H1 (cell line): ENCODE data around the gene UPF1. TPM values are rescaled to one million over a fixed set of nuclear protein-coding genes. Genes with fewer than 3 reads are reported as not detected.

Source experiments
- CTCF ChIA-PET: fragments of 300-600 bp; sonication (Branson Sonifier 250); formaldehyde crosslinking; loops from one replicate; lab custom pipeline; 2021; ENCODE audit not compliant: partially characterized antibody; lab: Charles Lee
- POLR2A ChIA-PET: fragments of 300-600 bp; sonication (Branson Sonifier 250); formaldehyde crosslinking; loops from one replicate; lab custom pipeline; 2021; ENCODE audit warnings: inconsistent platforms; ENCODE audit not compliant: partially characterized antibody; lab: Charles Lee
- DNase-seq, 2 experiments: peaks; one replicate each; pipeline versions ENCODE4 v3.0.0 to v3.0.0-alpha.2; 2010 to 2022; ENCODE audit warnings: low spot score in 2 of 2, low read depth in 1 of 2, mixed read lengths in 1 of 2
- FAIRE-seq: peaks from 2 replicates; lab custom pipeline; 2011; peaks lifted over from hg19 to GRCh38; lab: Jason Lieb, UNC
- H2AFZ ChIP-seq: 2 replicates; pipeline ENCODE4 v1.8.1; 2012; ENCODE audit warnings: low read length, inconsistent platforms
- H2AK5ac ChIP-seq: 2 replicates; pipeline ENCODE4 v1.6.1; 2013; ENCODE audit warnings: low read depth, low read length
- H2BK120ac ChIP-seq: replicated peaks from 2 replicates; pipeline ENCODE3; 2013; ENCODE audit warnings: low read depth, low read length, inconsistent platforms
- H2BK12ac ChIP-seq: 2 replicates; pipeline ENCODE4 v1.6.1; 2013; ENCODE audit warnings: low read depth, low read length
- H2BK15ac ChIP-seq: 2 replicates; pipeline ENCODE4 v1.6.1; 2013; ENCODE audit warnings: low read length
- H2BK20ac ChIP-seq: 2 replicates; pipeline ENCODE4 v1.6.1; 2013; ENCODE audit warnings: low read length
- H2BK5ac ChIP-seq: 2 replicates; pipeline ENCODE4 v1.6.1; 2013; ENCODE audit warnings: low read depth, low read length
- H3K14ac ChIP-seq: 2 replicates; pipeline ENCODE4 v1.6.1; 2013; ENCODE audit warnings: inconsistent platforms; ENCODE audit not compliant: insufficient read length
- H3K18ac ChIP-seq: 2 replicates; pipeline ENCODE4 v1.6.1; 2013; ENCODE audit warnings: low read length; ENCODE audit errors: extremely low read depth
- H3K23ac ChIP-seq: 2 replicates; pipeline ENCODE4 v1.6.1; 2013; ENCODE audit warnings: inconsistent platforms; ENCODE audit not compliant: insufficient read length
- H3K23me2 ChIP-seq: 2 replicates; pipeline ENCODE4 v1.6.1; 2013; ENCODE audit warnings: low read depth, low read length
- H3K27ac ChIP-seq: 2 replicates; pipeline ENCODE4 v1.6.1; 2011; ENCODE audit warnings: low read depth, low read length, inconsistent platforms
- H3K27me3 ChIP-seq, 4 experiments: replicated peaks in 1 of 4; 1 replicate in 1 of 4; 2 replicates in 3 of 4; pipeline versions ENCODE4 v1.6.1 to v1.8.1; 2011 to 2013; ENCODE audit warnings: low read length in 3 of 4, mild to moderate bottlenecking in 3 of 4, inconsistent platforms in 2 of 4, mixed read lengths in 2 of 4, moderate library complexity in 1 of 4; ENCODE audit not compliant: control insufficient read depth in 3 of 4, insufficient read depth in 3 of 4; ENCODE audit errors: extremely low read depth in 1 of 4
- H3K36me3 ChIP-seq, 4 experiments: 2 replicates each; pipeline versions ENCODE4 v1.6.1 to v1.8.1; 2011 to 2013; ENCODE audit warnings: mild to moderate bottlenecking in 4 of 4, low read length in 3 of 4, moderate library complexity in 2 of 4, control low read depth in 1 of 4, inconsistent platforms in 1 of 4; ENCODE audit not compliant: insufficient read depth in 4 of 4, control insufficient read depth in 2 of 4
- H3K4ac ChIP-seq: replicated peaks from 2 replicates; pipeline ENCODE3; 2013; ENCODE audit warnings: low read length, low read depth, mixed read lengths, inconsistent platforms; ENCODE audit not compliant: insufficient read length
- H3K4me1 ChIP-seq, 4 experiments: replicated peaks in 1 of 4; 1 replicate in 1 of 4; 2 replicates in 3 of 4; pipeline versions ENCODE4 v1.6.1 to v1.8.1; 2011 to 2013; ENCODE audit warnings: low read length in 3 of 4, inconsistent platforms in 2 of 4, mixed read lengths in 1 of 4; ENCODE audit not compliant: insufficient read depth in 4 of 4, control insufficient read depth in 3 of 4
- H3K4me2 ChIP-seq, 2 experiments: 2 replicates each; pipeline versions ENCODE4 v1.6.1 to v1.8.1; 2011 to 2013; ENCODE audit warnings: low read depth in 2 of 2, low read length in 2 of 2, control low read depth in 1 of 2, inconsistent platforms in 1 of 2, mild to moderate bottlenecking in 1 of 2; ENCODE audit not compliant: insufficient read depth in 1 of 2
- H3K4me3 ChIP-seq, 4 experiments: fragments of 200-600, 300-600 bp in 1 of 4; sonication (generic), shearing (Covaris generic), sonication (Bioruptor Twin) in 1 of 4; 2 replicates each; pipeline versions ENCODE4 v1.5.1 to v1.8.1; 2011 to 2016; ENCODE audit warnings: low read length in 4 of 4, low read depth in 3 of 4, control low read depth in 2 of 4, inconsistent platforms in 2 of 4, mild to moderate bottlenecking in 2 of 4, mixed read lengths in 1 of 4, moderate library complexity in 1 of 4; ENCODE audit not compliant: insufficient read depth in 2 of 4; ENCODE audit errors: extremely low read depth in 1 of 4
- H3K56ac ChIP-seq: replicated peaks from 2 replicates; pipeline ENCODE3; 2013; ENCODE audit warnings: low read depth, mild to moderate bottlenecking, mixed read lengths, low read length, inconsistent platforms; ENCODE audit not compliant: insufficient read length
- H3K79me1 ChIP-seq: 2 replicates; pipeline ENCODE4 v1.6.1; 2013; ENCODE audit warnings: low read depth, low read length, control low read depth
- H3K79me2 ChIP-seq, 2 experiments: 2 replicates each; pipeline versions ENCODE4 v1.6.1 to v1.8.1; 2012 to 2013; ENCODE audit warnings: low read length in 2 of 2, mild to moderate bottlenecking in 2 of 2, inconsistent platforms in 1 of 2; ENCODE audit not compliant: insufficient read depth in 2 of 2, control insufficient read depth in 1 of 2
- H3K9ac ChIP-seq, 4 experiments: replicated peaks in 1 of 4; 1 replicate in 1 of 4; 2 replicates in 3 of 4; pipeline versions ENCODE4 v1.6.1 to v1.8.1; 2011 to 2013; ENCODE audit warnings: low read depth in 3 of 4, low read length in 3 of 4, control low read depth in 2 of 4, mild to moderate bottlenecking in 2 of 4, moderate library complexity in 2 of 4, inconsistent platforms in 1 of 4; ENCODE audit errors: extremely low read depth in 1 of 4
- H3K9me3 ChIP-seq, 2 experiments: 2 replicates each; pipeline versions ENCODE4 v1.6.1 to v1.8.1; 2012 to 2013; ENCODE audit warnings: mild to moderate bottlenecking in 2 of 2, moderate library complexity in 2 of 2, control low read depth in 1 of 2, inconsistent platforms in 1 of 2, low read depth in 1 of 2, low read length in 1 of 2, mixed read lengths in 1 of 2; ENCODE audit not compliant: insufficient read depth in 2 of 2
- H4K20me1 ChIP-seq, 2 experiments: replicated peaks in 1 of 2; 2 replicates each; pipeline versions ENCODE3 to v1.8.1; 2011 to 2013; ENCODE audit warnings: inconsistent platforms in 2 of 2, low read length in 2 of 2, mild to moderate bottlenecking in 1 of 2; ENCODE audit not compliant: insufficient read depth in 2 of 2, control insufficient read depth in 1 of 2
- H4K5ac ChIP-seq: 2 replicates; pipeline ENCODE4 v1.6.1; 2013; ENCODE audit warnings: low read length, low read depth, mixed read lengths, inconsistent platforms; ENCODE audit not compliant: insufficient read length
- H4K8ac ChIP-seq: 2 replicates; pipeline ENCODE4 v1.8.0; 2013; ENCODE audit warnings: mild to moderate bottlenecking, moderate library complexity, low read length, inconsistent platforms; ENCODE audit not compliant: insufficient read depth; ENCODE audit errors: extremely low read depth
- H4K91ac ChIP-seq: replicated peaks from 2 replicates; pipeline ENCODE3; 2013; ENCODE audit warnings: low read length, mixed read lengths, inconsistent platforms; ENCODE audit not compliant: insufficient read length
- BACH1 ChIP-seq: IDR thresholded peaks from 2 replicates; pipeline ENCODE4 v1.6.1; 2012; ENCODE audit warnings: low read length, improper control_type of control experiment
- HDAC2 ChIP-seq, 2 experiments: fragments of 300-600 bp in 1 of 2; sonication (generic) in 1 of 2; IDR thresholded peaks; 2 replicates each; pipeline ENCODE4 v1.6.1; 2011 to 2012; ENCODE audit warnings: low read depth in 2 of 2, low read length in 2 of 2, mild to moderate bottlenecking in 2 of 2, moderate library complexity in 2 of 2, borderline replicate concordance in 1 of 2, inconsistent platforms in 1 of 2
- TEAD4 ChIP-seq: IDR thresholded peaks from 2 replicates; pipeline ENCODE4 v1.6.1; 2012; ENCODE audit warnings: low read depth, low read length, inconsistent platforms, mixed read lengths
- WGBS, 2 experiments: shearing (Covaris generic) in 1 of 2; methylation state at CpG; one replicate each; pipeline versions ENCODE4 v1.1.6 to v1.1.7; 2013 to 2015; ENCODE audit warnings: low lambda C conversion rate in 2 of 2, mixed read lengths in 2 of 2, inconsistent platforms in 1 of 2, low coverage in 1 of 2, missing lambda C conversion rate in 1 of 2; ENCODE audit not compliant: insufficient replicate concordance in 2 of 2, insufficient coverage in 1 of 2, insufficient read length in 1 of 2; ENCODE audit errors: extremely low coverage in 1 of 2, missing lambda C conversion rate in 1 of 2; 5-methylcytosine and 5-hydroxymethylcytosine counted together
- polyA plus RNA-seq, 7 experiments: library from polyadenylated mRNA; depleted of rRNA in 3 of 7; stranded (reverse) in 5 of 7; unstranded in 2 of 7; fragments of >200 nt in 5 of 7; fragments of 200-250 nt in 2 of 7; gene quantifications; 1 replicate in 5 of 7; 2 replicates in 1 of 7; 4 replicates in 1 of 7; pipeline versions ENCODE4 v1.2.1 to v1.2.3, GENCODE V29; 2011 to 2013; ENCODE audit warnings: missing spikeins in 2 of 7, mixed read lengths in 2 of 7
- total RNA-seq: library from RNA; stranded (reverse); fragmentation: NEBNext Ultra II Directional; extraction: Animal tissue kit (Norgen Biotek cat#: 25700); gene quantifications from 2 replicates; pipeline ENCODE4 v1.2.1, GENCODE V29; 2021

The UPF1 gene
- total and polyA plus RNA-seq, 2 of the 8 experiments (the other 6 are each of a cell fraction or from before 2014, with no cell fraction given), result 46.4 to 62.0 TPM

DNA sequence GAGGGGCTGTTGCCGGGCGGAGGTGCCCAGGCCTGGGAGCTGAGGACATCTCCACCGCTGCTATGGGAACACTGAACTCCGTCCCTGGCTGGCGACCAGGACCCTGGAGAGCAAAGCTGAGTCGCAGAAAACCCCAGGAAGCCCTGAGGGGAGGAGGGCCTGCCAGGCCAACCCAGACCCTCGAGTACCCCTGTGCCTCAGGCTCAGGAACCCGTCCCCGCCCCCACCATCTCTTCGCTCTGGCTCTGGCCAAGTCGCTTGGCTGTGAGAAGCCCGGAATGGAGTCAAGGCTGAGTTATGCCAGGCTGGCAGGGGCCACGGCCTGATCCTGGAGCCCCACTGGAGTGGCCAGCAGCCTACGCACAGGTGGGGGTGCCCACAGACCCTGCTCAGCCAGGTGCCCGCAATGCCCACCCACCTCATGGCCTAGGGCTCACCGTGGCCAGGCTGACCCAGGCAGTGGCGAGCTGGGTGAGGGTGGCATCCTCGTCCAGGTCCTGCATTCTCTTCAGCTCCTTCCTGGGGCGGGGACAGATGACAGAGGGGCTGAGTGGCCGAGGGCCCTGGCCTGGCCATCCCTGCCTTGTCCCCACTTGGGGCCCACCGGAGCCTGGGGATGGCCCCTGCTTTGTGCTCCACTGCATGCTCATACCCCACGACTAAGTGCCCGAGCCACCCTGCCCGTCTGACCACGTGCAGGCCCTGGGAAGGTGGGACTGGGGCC, 72.7 kb downstream of the UPF1 start:
- Histone ChIP-seq H3K4ac (no peak overlapping the region), H3K18ac (no peak overlapping the region), H2BK20ac (no peak overlapping the region), H3K27me3 (no peaks in the 10 kb centered on the region), H3K4me2 (no peak overlapping the region), H2AFZ (no peak overlapping the region), H3K79me2 (no peaks in the 10 kb centered on the region), H3K56ac (no peak overlapping the region), H3K4me1 (no peaks in the 10 kb centered on the region; a peak in 1 of 7 replicates), H3K9ac (no peak overlapping the region), H2BK15ac (no peak overlapping the region), H4K20me1 (peaks cover under 1 to 12% of the 10 kb centered on the region in 2 experiments), H3K79me1 (no peaks in the 10 kb centered on the region), H3K36me3 (peaks cover 0 to 25% (median 5%) of the 10 kb centered on the region in 4 experiments; a peak in 4 of 8 replicates), H4K91ac (no peak overlapping the region), H3K4me3 (no peak overlapping the region), H4K5ac (no peak overlapping the region), H3K27ac (no peak overlapping the region), H2AK5ac (no peak overlapping the region), H4K8ac (no peak overlapping the region), H3K23me2 (no peaks in the 10 kb centered on the region), H2BK12ac (no peak overlapping the region), H2BK5ac (no peak overlapping the region), H3K14ac (no peak overlapping the region), H3K23ac (no peak overlapping the region), H3K9me3 (no peaks in the 10 kb centered on the region), H2BK120ac (no peak overlapping the region)
- FAIRE-seq (no peak), DNase-seq (no peak)
- TF ChIP-seq TEAD4 (no peak), HDAC2 (IDR thresholded peaks at IDR 0.05; ENCODE audit: borderline replicate concordance in 1 of 2, low read depth in 2 of 2, low read length in 2 of 2) (no peak), BACH1 (no peak)
- WGBS, 2 experiments, result 88% methylated on average over 24 of the region's 25 CpGs; no CpG with 5 or more reads in 1 of the 2 experiments
- POLR2A ChIA-PET, result interaction anchor here (0.6 to 4.5 kb wide), 6 partner anchors 9 to 102 kb away, joined by 3 to 21 read pairs (median 5); partner anchors contain the start of genes COPE and DDX49
- CTCF ChIA-PET, result interaction anchor here (1.9 to 7.8 kb wide), 3 partner anchors 11 to 15 kb away, joined by 5 to 34 read pairs (median 13); partner anchors contain the start of genes COPE and DDX49
